ENCODE measurements around the gene DNTT.

GRCh38 chr10:96357038-96357620 lies 52.9 kb downstream of the DNTT start:
- TF ChIP-seq CTCF (tag by site-specific recombination; IDR thresholded peaks at IDR 0.05) (no peak), ATF2 (tag by site-specific recombination; IDR thresholded peaks at IDR 0.05; ENCODE audit: low read depth) (no peak), ZNF660 (tag by site-specific recombination; IDR thresholded peaks at IDR 0.05) (no peak), ZNF76 (tag by site-specific recombination; IDR thresholded peaks at IDR 0.05; ENCODE audit: borderline replicate concordance, low read depth) (no peak), ZNF10 (tag by site-specific recombination; IDR thresholded peaks at IDR 0.05) (no peak), ZNF785 (tag by site-specific recombination; IDR thresholded peaks at IDR 0.05) (no peak)
- TF ChIP-seq, protein P1, sequence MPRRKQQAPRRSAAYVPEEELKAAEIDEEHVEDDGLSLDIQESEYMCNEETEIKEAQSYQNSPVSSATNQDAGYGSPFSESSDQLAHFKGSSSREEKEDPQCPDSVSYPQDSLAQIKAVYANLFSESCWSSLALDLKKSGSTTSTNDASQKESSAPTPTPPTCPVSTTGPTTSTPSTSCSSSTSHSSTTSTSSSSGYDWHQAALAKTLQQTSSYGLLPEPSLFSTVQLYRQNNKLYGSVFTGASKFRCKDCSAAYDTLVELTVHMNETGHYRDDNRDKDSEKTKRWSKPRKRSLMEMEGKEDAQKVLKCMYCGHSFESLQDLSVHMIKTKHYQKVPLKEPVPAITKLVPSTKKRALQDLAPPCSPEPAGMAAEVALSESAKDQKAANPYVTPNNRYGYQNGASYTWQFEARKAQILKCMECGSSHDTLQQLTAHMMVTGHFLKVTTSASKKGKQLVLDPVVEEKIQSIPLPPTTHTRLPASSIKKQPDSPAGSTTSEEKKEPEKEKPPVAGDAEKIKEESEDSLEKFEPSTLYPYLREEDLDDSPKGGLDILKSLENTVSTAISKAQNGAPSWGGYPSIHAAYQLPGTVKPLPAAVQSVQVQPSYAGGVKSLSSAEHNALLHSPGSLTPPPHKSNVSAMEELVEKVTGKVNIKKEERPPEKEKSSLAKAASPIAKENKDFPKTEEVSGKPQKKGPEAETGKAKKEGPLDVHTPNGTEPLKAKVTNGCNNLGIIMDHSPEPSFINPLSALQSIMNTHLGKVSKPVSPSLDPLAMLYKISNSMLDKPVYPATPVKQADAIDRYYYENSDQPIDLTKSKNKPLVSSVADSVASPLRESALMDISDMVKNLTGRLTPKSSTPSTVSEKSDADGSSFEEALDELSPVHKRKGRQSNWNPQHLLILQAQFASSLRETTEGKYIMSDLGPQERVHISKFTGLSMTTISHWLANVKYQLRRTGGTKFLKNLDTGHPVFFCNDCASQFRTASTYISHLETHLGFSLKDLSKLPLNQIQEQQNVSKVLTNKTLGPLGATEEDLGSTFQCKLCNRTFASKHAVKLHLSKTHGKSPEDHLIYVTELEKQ (tag by site-specific recombination; IDR thresholded peaks at IDR 0.05; ENCODE audit: borderline replicate concordance) = no peak

Data from HEK293 (cell line).